OCI-LY7 (cell line): ENCODE measurements around the gene FGF1. TPM values are rescaled to one million over a fixed set of nuclear protein-coding genes. Genes with fewer than 3 reads are reported as not detected.

Source experiments
- BruUV-seq: library from RNA; stranded (reverse); fragments of 400-500 nt; replicated peaks from 2 replicates; lab custom pipeline; 2021; lab: Mats Ljungman, UMichigan
- CTCF ChIA-PET: fragments of 300-600 bp; sonication (Branson Sonifier 250); formaldehyde crosslinking; loops from one replicate; lab custom pipeline; 2022; ENCODE audit warnings: antibody characterized with exemption; ENCODE audit not compliant: unreplicated experiment; lab: Charles Lee
- POLR2A ChIA-PET: fragments of 300-600 bp; sonication (Branson Sonifier 250); formaldehyde crosslinking; loops from one replicate; lab custom pipeline; 2022; ENCODE audit warnings: antibody characterized with exemption; lab: Charles Lee
- DNase-seq: peaks from one replicate; pipeline ENCODE4 v3.0.0-alpha.2; 2015; ENCODE audit warnings: low spot score
- H2AFZ ChIP-seq: fragments of 200-600 bp; sonication (generic), shearing (Covaris generic); 2 replicates; pipeline ENCODE4 v1.6.1; 2014; ENCODE audit warnings: mild to moderate bottlenecking, antibody characterized with exemption, low read length, moderate library complexity
- H3K27ac ChIP-seq: fragments of 200-600 bp; sonication (generic); 2 replicates; pipeline ENCODE4 v1.5.1; 2014; ENCODE audit warnings: mixed run types, low read depth, mild to moderate bottlenecking, moderate library complexity, low read length, inconsistent platforms; ENCODE audit not compliant: poor library complexity, severe bottlenecking
- H3K36me3 ChIP-seq: fragments of 200-600 bp; sonication (generic); 2 replicates; pipeline ENCODE4 v1.6.1; 2014; ENCODE audit warnings: mild to moderate bottlenecking, antibody characterized with exemption, low read length, moderate library complexity, mixed read lengths; ENCODE audit not compliant: insufficient read depth
- H3K4me1 ChIP-seq: fragments of 200-600 bp; sonication (generic); 2 replicates; pipeline ENCODE4 v1.5.1; 2014; ENCODE audit warnings: mild to moderate bottlenecking, low read length; ENCODE audit not compliant: insufficient read depth, poor library complexity, severe bottlenecking
- H3K4me2 ChIP-seq: fragments of 200-600 bp; sonication (generic); 2 replicates; pipeline ENCODE4 v1.6.1; 2014; ENCODE audit warnings: mild to moderate bottlenecking, low read length
- H3K4me3 ChIP-seq: fragments of 200-600 bp; sonication (generic); 2 replicates; pipeline ENCODE4 v1.5.1; 2014; ENCODE audit warnings: mild to moderate bottlenecking, low read depth, low read length; ENCODE audit not compliant: poor library complexity, severe bottlenecking
- H3K79me2 ChIP-seq: fragments of 200-600 bp; sonication (generic); 2 replicates; pipeline ENCODE4 v1.6.1; 2016; ENCODE audit warnings: low read depth, mild to moderate bottlenecking, low read length, moderate library complexity, mixed read lengths; ENCODE audit not compliant: insufficient read depth
- H3K9me2 ChIP-seq: fragments of 200-600 bp; sonication (generic); 2 replicates; pipeline ENCODE4 v1.6.1; 2016; ENCODE audit warnings: mild to moderate bottlenecking, low read length, mixed read lengths; ENCODE audit not compliant: insufficient read depth
- H3K9me3 ChIP-seq: fragments of 200-600 bp; sonication (generic); 2 replicates; pipeline ENCODE4 v1.6.1; 2014; ENCODE audit warnings: mild to moderate bottlenecking, mixed run types, low read length, mixed read lengths
- H4K20me1 ChIP-seq: fragments of 200-600 bp; sonication (generic); 2 replicates; pipeline ENCODE4 v1.6.1; 2014; ENCODE audit warnings: mild to moderate bottlenecking, antibody characterized with exemption, low read length, moderate library complexity, mixed read lengths; ENCODE audit not compliant: insufficient read depth
- EZH2phosphoT487 ChIP-seq: fragments of 200-600 bp; sonication (generic); IDR thresholded peaks from 2 replicates; pipeline ENCODE4 v1.6.1; 2018; ENCODE audit warnings: low read depth, borderline replicate concordance, mild to moderate bottlenecking, mixed run types, antibody characterized with exemption, low read length, moderate library complexity, mixed read lengths
- intact Hi-C: fragments of 100-400 bp; cut with micrococcal nuclease; formaldehyde crosslinking; loops from one replicate; pipeline ENCODE4 v1.10.0; 2022; ENCODE audit not compliant: unreplicated experiment
- total RNA-seq, 2 experiments: library from RNA; depleted of rRNA in 1 of 2; stranded (reverse); fragments of >200 nt in 1 of 2; shearing (Covaris generic) in 1 of 2; gene quantifications; 2 replicates each; pipeline ENCODE4 v1.2.3, GENCODE V29; 2014 to 2022
- TF ChIP-seq, protein P1 (sequence below): fragments of 200-600 bp; sonication (generic); conservative IDR thresholded peaks from 2 replicates; pipeline ENCODE4 v1.5.1; 2014; ENCODE audit warnings: mild to moderate bottlenecking, antibody characterized with exemption, low read length, moderate library complexity, mixed read lengths

FGF1 gene
- total RNA-seq, 2 experiments from 2014 or later, result not detected

GRCh38 chr5:142636698-142637324 lies 49.1 kb downstream of the FGF1 start:
- TF ChIP-seq EZH2phosphoT487, result no peak
- TF ChIP-seq, protein P1, sequence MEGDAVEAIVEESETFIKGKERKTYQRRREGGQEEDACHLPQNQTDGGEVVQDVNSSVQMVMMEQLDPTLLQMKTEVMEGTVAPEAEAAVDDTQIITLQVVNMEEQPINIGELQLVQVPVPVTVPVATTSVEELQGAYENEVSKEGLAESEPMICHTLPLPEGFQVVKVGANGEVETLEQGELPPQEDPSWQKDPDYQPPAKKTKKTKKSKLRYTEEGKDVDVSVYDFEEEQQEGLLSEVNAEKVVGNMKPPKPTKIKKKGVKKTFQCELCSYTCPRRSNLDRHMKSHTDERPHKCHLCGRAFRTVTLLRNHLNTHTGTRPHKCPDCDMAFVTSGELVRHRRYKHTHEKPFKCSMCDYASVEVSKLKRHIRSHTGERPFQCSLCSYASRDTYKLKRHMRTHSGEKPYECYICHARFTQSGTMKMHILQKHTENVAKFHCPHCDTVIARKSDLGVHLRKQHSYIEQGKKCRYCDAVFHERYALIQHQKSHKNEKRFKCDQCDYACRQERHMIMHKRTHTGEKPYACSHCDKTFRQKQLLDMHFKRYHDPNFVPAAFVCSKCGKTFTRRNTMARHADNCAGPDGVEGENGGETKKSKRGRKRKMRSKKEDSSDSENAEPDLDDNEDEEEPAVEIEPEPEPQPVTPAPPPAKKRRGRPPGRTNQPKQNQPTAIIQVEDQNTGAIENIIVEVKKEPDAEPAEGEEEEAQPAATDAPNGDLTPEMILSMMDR, result no peak
- Histone ChIP-seq H3K36me3 (no peaks in the 10 kb centered on the region), H3K79me2 (no peaks in the 10 kb centered on the region), H3K9me2 (no peaks in the 10 kb centered on the region), H2AFZ (no peak overlapping the region), H3K4me1 (no peaks in the 10 kb centered on the region), H3K27ac (no peak overlapping the region), H4K20me1 (no peaks in the 10 kb centered on the region; the same call in 1 of the 2 replicates), H3K4me3 (no peak overlapping the region), H3K4me2 (no peak overlapping the region), H3K9me3 (no peaks in the 10 kb centered on the region)
- intact Hi-C loops, result no loop called here
- ChIA-PET POLR2A (no interaction called here), CTCF (no interaction called here)
- DNase-seq, result no peak
- no TSS peak for BruUV-seq

GRCh38 chr5:142636093-142636492 lies 49.8 kb downstream of the FGF1 start:
- Histone ChIP-seq H3K27ac (no peak overlapping the region), H3K4me3 (no peak overlapping the region), H3K4me2 (no peak overlapping the region), H3K4me1 (no peaks in the 10 kb centered on the region), H2AFZ (no peak overlapping the region), H4K20me1 (no peaks in the 10 kb centered on the region), H3K79me2 (no peaks in the 10 kb centered on the region), H3K9me3 (no peaks in the 10 kb centered on the region), H3K9me2 (no peaks in the 10 kb centered on the region), H3K36me3 (no peaks in the 10 kb centered on the region)
- intact Hi-C loops, result no loop called here
- ChIA-PET POLR2A (no interaction called here), CTCF (no interaction called here)
- TF ChIP-seq EZH2phosphoT487, result no peak
- TF ChIP-seq, protein P1, result no peak
- no peak for DNase-seq
- BruUV-seq, result no TSS peak

DNA sequence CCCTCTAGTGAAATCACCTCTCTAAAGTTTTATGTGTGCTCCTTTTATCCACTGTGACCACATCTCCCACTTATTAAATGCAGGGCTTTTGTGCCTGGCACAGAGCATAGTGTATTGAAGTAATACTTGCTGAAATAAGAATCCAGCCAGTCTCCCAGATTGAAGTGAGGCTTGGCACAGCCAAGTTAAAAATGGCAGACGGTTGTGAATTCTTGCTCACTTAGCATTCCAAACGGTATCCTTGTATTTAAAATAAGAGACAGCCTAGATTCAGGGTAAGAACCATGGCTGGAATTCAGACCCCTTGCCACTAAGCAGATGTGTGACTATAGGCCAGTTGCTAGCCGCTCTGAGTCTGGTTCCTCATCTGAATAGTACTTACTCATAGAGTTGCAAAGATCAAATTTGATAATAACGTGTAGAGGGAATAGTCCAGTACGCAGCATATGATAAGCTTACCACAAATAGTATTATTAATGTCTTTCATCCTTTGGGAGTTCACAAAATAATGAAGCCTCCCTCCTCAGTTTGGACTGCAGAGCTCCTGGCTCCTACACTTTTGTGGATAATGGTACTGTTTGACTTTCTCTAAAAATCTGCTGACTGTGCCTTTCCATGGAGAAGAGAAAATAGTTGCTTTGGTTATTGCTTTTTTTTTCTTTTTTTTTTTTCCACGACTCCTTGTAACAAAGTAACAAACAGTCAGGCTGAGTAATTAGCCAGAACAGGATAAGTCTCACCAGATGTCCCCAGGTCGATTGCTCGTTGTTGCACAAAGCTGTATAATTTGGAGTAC lies 51.5 kb downstream of the FGF1 start:
- H3K36me3 ChIP-seq, result no peaks in the 10 kb centered on the region
- BruUV-seq, result no TSS peak
- ChIA-PET POLR2A (no interaction called here), CTCF (no interaction called here)
- no peaks in the 10 kb centered on the region for H4K20me1 ChIP-seq
- no peak for DNase-seq
- H3K9me3 ChIP-seq, result no peaks in the 10 kb centered on the region
- H3K4me1 ChIP-seq, result no peaks in the 10 kb centered on the region
- no peaks in the 10 kb centered on the region for H3K79me2 ChIP-seq
- TF ChIP-seq, protein P1, result no peak
- no peak overlapping the region for H2AFZ ChIP-seq
- H3K9me2 ChIP-seq, result no peaks in the 10 kb centered on the region
- H3K27ac ChIP-seq, result no peak overlapping the region
- intact Hi-C loops, result no loop called here
- no peak overlapping the region for H3K4me3 ChIP-seq
- H3K4me2 ChIP-seq, result no peak overlapping the region
